Measurements from ENCODE around the gene IMMP1L. TPM values are rescaled to one million over a fixed set of nuclear protein-coding genes. Genes with fewer than 3 reads are reported as not detected.

Gene IMMP1L
- 56.4 and 96.5 TPM in 2 replicates for polyA plus RNA-seq (2011; rRNA removed)
- polyA plus RNA-seq (2012; cell fraction: cytosol; rRNA removed): 45.2 and 54.5 TPM in 2 replicates
- polyA plus RNA-seq (2012; cell fraction: nucleus; rRNA removed): 7.9 and 12.5 TPM in 2 replicates
- polyA plus RNA-seq (2017; fragmentation: RNase III; extraction: RNeasy Plus Mini Kit Qiagen cat#74134 plus additional on column Dnase treatment): 97.4 to 135 TPM (median 115 TPM) in 3 replicates
- 6.0 and 7.4 TPM in 2 replicates for polyA minus RNA-seq (2011; rRNA and poly(A)+ RNA removed)

GRCh38 chr11:31509429-31510345 is at the start of gene IMMP1L, which contains the start of gene ELP4:
Gene IMMP1L, minus strand, starts transcription at chr11:31509622. Its CDS starts 46,346 bp downstream, at chr11:31463276.
Gene ELP4, plus strand, starts transcription at chr11:31509767. Its CDS starts 18 bp downstream, at chr11:31509785.
- ChIA-PET CTCF (no interaction called here), POLR2A (no interaction called here)
- peak within 1 kb of the TSS; percentile 84 for H3K4me2 ChIP-seq
- H3K27ac ChIP-seq: peak within 1 kb of the TSS; percentile 89 to 91
- under 1% methylated on average over 21 of the region's 47 CpGs for WGBS (ENCODE audit: missing lambda C conversion rate)
- FAIRE-seq: peak; percentile 78
- peak; percentile 90; the same call in 1 of the 2 replicates for TF ChIP-seq PHF8 (IDR thresholded peaks at IDR 0.05; ENCODE audit: borderline replicate concordance, low read depth)
- no peak for TF ChIP-seq CBX2 (IDR thresholded peaks at IDR 0.05; ENCODE audit: borderline replicate concordance, low read depth)
- no peak for TF ChIP-seq GATA3 (IDR thresholded peaks at IDR 0.05; ENCODE audit: borderline replicate concordance)
- no peak for TF ChIP-seq HEYL (CRISPR knock-in tag; IDR thresholded peaks at IDR 0.05)
- peak; percentile 54; the same call in 1 of the 2 replicates for TF ChIP-seq MAX (IDR thresholded peaks at IDR 0.05)
- TF ChIP-seq JUN (IDR thresholded peaks at IDR 0.05): peak in 1 of 2 experiments; percentile 62; a peak in 1 of 5 replicates
- no peak for TF ChIP-seq SMC3 (IDR thresholded peaks at IDR 0.05)
- no peak for TF ChIP-seq ZSCAN20 (CRISPR knock-in tag; IDR thresholded peaks at IDR 0.05)
- TF ChIP-seq HDAC2 (IDR thresholded peaks at IDR 0.05): peak; percentile 53; the same call in 1 of the 2 replicates
- peak; percentile 92 for TF ChIP-seq KDM5A (IDR thresholded peaks at IDR 0.05)
- peak; percentile 88 for TF ChIP-seq POLR2A (IDR thresholded peaks at IDR 0.05; ENCODE audit: low read length)
- no peak for TF ChIP-seq HES2 (IDR thresholded peaks at IDR 0.05)
- TF ChIP-seq E2F6 (IDR thresholded peaks at IDR 0.05; ENCODE audit: borderline replicate concordance, low read depth): 0 out of 2 replicates have a peak, but pooled peaks have one; percentile 55
- no peak for TF ChIP-seq RCOR1 (IDR thresholded peaks at IDR 0.05; ENCODE audit: low read depth, low read length)
- no peak for TF ChIP-seq SREBF2 (IDR thresholded peaks at IDR 0.05)
- no peak; the same call in 1 of the 2 replicates for TF ChIP-seq RFX5 (IDR thresholded peaks at IDR 0.05)
- no peak for TF ChIP-seq RNF2 (IDR thresholded peaks at IDR 0.05; ENCODE audit: borderline replicate concordance, low read depth)
- ATAC-seq: peak; percentile 99 to 100
- H3K4me3 ChIP-seq: peak within 1 kb of the TSS; percentile 93
- no peaks in the 10 kb centered on the region for H3K9me3 ChIP-seq
- peaks cover 25% of the 10 kb centered on the region; the same call in 2 of the 3 replicates for H3K4me1 ChIP-seq
- peak; percentile 97 to 99 for DNase-seq (ENCODE audit: low read depth in 1 of 2, low spot score in 1 of 2)

- FAIRE-seq (no peak), DNase-seq (ENCODE audit: low read depth in 1 of 2, low spot score in 1 of 2) (no peak), ATAC-seq (no peak)
- ChIA-PET POLR2A (interaction anchor here (0.5 kb wide), 1 partner anchor 146 kb away, joined by 4 read pairs; no protein-coding TSS in a partner anchor), CTCF (no interaction called here)
- WGBS (ENCODE audit: missing lambda C conversion rate): 83% methylated on average over 2 of the region's 2 CpGs
- Histone ChIP-seq H3K4me2 (no peak overlapping the region), H3K4me1 (0 out of 3 replicates have a peak, but pooled peaks cover 5% of the 10 kb centered on the region), H3K4me3 (no peak overlapping the region), H3K9me3 (no peaks in the 10 kb centered on the region), H3K27ac (no peak overlapping the region)
- no peak for TF ChIP-seq CHD4 (IDR thresholded peaks at IDR 0.05; ENCODE audit: borderline replicate concordance)
- TF ChIP-seq HES2 (IDR thresholded peaks at IDR 0.05): no peak
- no peak for TF ChIP-seq SMC3 (IDR thresholded peaks at IDR 0.05)
- TF ChIP-seq RARB (CRISPR knock-in tag; IDR thresholded peaks at IDR 0.05): no peak
- TF ChIP-seq ZC3H11A (IDR thresholded peaks at IDR 0.05): no peak
- TF ChIP-seq GATA3 (IDR thresholded peaks at IDR 0.05; ENCODE audit: borderline replicate concordance): no peak
- TF ChIP-seq NFE2L2 (conservative IDR thresholded peaks at IDR 0.05; ENCODE audit: low read length): no peak
- no peak for TF ChIP-seq HEYL (CRISPR knock-in tag; IDR thresholded peaks at IDR 0.05)
- no peak for TF ChIP-seq BCL3 (IDR thresholded peaks at IDR 0.05)
- no peak for TF ChIP-seq RFX5 (IDR thresholded peaks at IDR 0.05)
- TF ChIP-seq CHD2 (IDR thresholded peaks at IDR 0.05; ENCODE audit: low read length, partially characterized antibody): no peak
- TF ChIP-seq RCOR1 (IDR thresholded peaks at IDR 0.05; ENCODE audit: low read depth, low read length): no peak
- no peak for TF ChIP-seq HOXB5 (CRISPR knock-in tag; IDR thresholded peaks at IDR 0.05)
- TF ChIP-seq NR3C1 (IDR thresholded peaks at IDR 0.05): no peak
- no peak for TF ChIP-seq USF2 (IDR thresholded peaks at IDR 0.05)
- TF ChIP-seq ESRRA (IDR thresholded peaks at IDR 0.05; ENCODE audit: borderline replicate concordance, low read length): no peak
Observed at GRCh38 chr11:31558001-31558400, 48.6 kb upstream of the IMMP1L start.

All from A549 (cell line).